ENCODE results near the gene NCAPH2. TPM values are rescaled to one million over a fixed set of nuclear protein-coding genes. Genes with fewer than 3 reads are reported as not detected.
"Not testable (repeated sequence)": the region's sequence is repeated elsewhere in the genome, so short reads cannot be mapped to it uniquely, and the experiment has no call there.

Gene NCAPH2
- total and polyA plus RNA-seq, 7 donors = 19.2 to 26.3 (median 22.0) TPM

DNA sequence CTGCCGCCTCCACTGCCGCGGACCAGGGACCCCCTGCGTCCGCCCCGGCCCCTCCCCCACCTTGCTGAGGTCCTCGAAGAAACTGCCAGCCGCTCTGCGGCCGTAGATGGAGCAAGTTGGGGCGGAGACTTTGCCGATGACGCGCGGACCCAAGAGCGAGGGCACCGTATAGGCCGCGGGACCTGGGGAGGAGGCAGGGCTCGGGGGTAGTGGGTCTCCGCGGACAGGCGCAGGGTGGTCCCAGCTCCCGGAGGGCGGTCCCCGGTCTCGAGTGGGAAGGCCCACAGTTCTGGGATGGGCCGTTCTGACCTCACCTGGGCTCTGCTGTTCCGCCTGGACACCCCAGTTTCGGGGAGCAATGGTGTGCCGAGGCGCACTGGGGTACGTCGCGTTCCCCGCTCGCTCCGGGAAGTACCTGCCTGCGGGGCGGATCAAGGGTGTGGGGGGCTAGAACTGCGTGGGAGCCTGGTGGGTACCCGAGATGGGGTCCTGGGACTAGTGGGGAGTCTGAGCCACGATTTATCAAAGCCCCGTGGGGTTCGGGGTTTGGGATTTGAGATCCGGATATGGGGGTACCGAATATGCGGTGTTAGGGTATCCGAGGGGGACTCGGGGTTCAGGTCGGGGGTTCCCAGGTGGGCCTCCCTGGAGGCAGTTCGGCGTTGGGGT lies 23.0 kb downstream of the NCAPH2 start:
- TF ChIP-seq, protein P1, sequence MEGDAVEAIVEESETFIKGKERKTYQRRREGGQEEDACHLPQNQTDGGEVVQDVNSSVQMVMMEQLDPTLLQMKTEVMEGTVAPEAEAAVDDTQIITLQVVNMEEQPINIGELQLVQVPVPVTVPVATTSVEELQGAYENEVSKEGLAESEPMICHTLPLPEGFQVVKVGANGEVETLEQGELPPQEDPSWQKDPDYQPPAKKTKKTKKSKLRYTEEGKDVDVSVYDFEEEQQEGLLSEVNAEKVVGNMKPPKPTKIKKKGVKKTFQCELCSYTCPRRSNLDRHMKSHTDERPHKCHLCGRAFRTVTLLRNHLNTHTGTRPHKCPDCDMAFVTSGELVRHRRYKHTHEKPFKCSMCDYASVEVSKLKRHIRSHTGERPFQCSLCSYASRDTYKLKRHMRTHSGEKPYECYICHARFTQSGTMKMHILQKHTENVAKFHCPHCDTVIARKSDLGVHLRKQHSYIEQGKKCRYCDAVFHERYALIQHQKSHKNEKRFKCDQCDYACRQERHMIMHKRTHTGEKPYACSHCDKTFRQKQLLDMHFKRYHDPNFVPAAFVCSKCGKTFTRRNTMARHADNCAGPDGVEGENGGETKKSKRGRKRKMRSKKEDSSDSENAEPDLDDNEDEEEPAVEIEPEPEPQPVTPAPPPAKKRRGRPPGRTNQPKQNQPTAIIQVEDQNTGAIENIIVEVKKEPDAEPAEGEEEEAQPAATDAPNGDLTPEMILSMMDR (IDR thresholded peaks at IDR 0.05) = no peak
- H3K27me3 ChIP-seq (ENCODE audit: insufficient read depth in 3 of 3, low read length in 2 of 3) = peaks cover 0 to 69% (median 25%) of the 10 kb centered on the region in 3 donors
- peak overlapping the region; percentile 79 for H3K27ac ChIP-seq
- no peaks in the 10 kb centered on the region for H3K36me3 ChIP-seq (ENCODE audit: insufficient read depth in 1 of 2, low read depth in 1 of 2)
- 2 to 4% (median 4%) methylated on average over 43 to 53 of the region's 53 CpGs for WGBS, 3 donors
- H3K9me3 ChIP-seq = no peaks in the 10 kb centered on the region
- DNase-seq (peak; percentile 85 to 93), ATAC-seq (peak; percentile 36 to 62 (median 40))
- H3K4me1 ChIP-seq = peaks cover 22% of the 10 kb centered on the region
- peak overlapping the region; percentile 69 for H3K4me3 ChIP-seq
- intact Hi-C loops (cut with DNase I) = loop anchor here in 1 of 2 donors (5.0 kb wide), 1 partner anchor 91 kb away; no protein-coding TSS in a partner anchor

DNA sequence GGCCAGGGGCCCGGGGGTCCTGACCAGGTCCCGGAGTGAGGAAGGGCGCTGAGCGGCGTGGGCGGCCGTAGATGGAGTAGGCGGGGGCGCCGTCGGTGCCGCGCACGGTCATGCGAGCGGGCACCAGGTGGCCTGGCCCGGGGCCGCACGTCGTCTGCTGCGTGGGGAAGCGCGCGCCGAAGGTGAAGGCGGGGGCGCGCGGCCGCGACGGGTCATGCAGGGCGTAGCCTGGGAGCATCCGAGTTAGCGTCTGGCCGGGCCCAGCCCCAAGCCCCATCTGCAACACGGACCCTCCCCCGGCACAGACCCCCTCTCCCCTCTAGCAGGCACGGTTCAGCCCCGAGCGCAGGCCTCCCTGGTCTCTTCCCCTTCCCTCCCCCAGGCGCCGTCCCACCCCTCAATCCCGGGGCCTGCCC lies 23.5 kb downstream of the NCAPH2 start:
- Histone ChIP-seq H3K4me3 (peak overlapping the region; percentile 69), H3K27me3 (ENCODE audit: insufficient read depth in 3 of 3, low read length in 2 of 3) (peaks cover 0 to 71% (median 27%) of the 10 kb centered on the region in 3 donors), H3K9me3 (no peaks in the 10 kb centered on the region), H3K36me3 (ENCODE audit: insufficient read depth in 1 of 2, low read depth in 1 of 2) (no peaks in the 10 kb centered on the region), H3K27ac (peak overlapping the region; percentile 79), H3K4me1 (peaks cover 22% of the 10 kb centered on the region)
- DNase-seq (peak; percentile 69 to 75), ATAC-seq (peak; percentile 13 to 46 (median 20))
- 1% methylated on average over 30 to 44 of the region's 44 CpGs for WGBS, 3 donors
- TF ChIP-seq, protein P1 (IDR thresholded peaks at IDR 0.05) = no peak
- intact Hi-C loops (cut with DNase I) = loop anchor here in 1 of 2 donors (5.0 kb wide), 1 partner anchor 91 kb away; no protein-coding TSS in a partner anchor

DNA sequence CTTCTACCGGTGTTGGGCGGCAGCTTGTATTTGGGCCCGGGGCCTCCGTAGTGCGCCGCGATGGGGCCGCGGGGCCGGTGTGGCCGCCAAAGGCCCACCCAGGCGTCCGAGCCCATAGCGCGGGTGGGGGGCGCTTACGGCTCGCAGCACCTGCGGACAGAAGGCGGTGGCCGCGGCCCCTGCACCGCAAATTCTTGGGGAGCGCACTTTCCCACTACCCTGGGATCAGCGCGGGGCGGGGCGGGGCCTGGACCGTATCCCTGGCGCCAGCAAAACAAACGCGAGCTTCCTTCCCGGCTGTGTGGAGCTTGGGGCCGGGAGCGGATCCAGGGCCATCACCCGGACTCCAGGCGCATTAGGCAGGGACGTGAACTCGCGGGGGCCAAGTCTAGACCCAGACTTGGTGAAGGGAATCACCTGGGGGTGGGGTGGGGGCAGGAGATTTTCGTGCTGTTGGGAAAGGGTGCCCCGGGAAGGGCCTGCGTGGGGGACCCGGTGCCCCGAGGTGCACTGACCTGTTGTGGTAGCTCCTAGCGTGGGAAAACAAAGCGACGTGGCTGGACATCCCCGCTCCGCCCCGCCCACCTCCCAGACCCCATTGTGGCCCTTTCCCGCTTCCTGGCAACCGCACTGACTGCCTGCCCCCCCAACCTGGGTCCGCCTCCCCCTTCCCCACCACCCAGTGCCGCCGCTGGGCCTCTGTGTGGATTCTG lies 24.1 kb downstream of the NCAPH2 start:
- Histone ChIP-seq H3K27me3 (ENCODE audit: insufficient read depth in 3 of 3, low read length in 2 of 3) (peaks cover 0 to 71% (median 27%) of the 10 kb centered on the region in 3 donors), H3K27ac (peak overlapping the region; percentile 79), H3K4me3 (peak overlapping the region; percentile 69), H3K36me3 (ENCODE audit: insufficient read depth in 1 of 2, low read depth in 1 of 2) (no peaks in the 10 kb centered on the region), H3K9me3 (no peaks in the 10 kb centered on the region), H3K4me1 (peaks cover 22% of the 10 kb centered on the region)
- DNase-seq = peak; percentile 84 to 88
- WGBS, 3 donors = 2 to 3% (median 3%) methylated on average over 55 to 56 of the region's 56 CpGs
- TF ChIP-seq, protein P1 (IDR thresholded peaks at IDR 0.05) = no peak
- intact Hi-C loops (cut with DNase I) = loop anchor here in 1 of 2 donors (5.0 kb wide), 1 partner anchor 90 kb away; no protein-coding TSS in a partner anchor
- peak; percentile 23 to 54 (median 40) for ATAC-seq

DNA sequence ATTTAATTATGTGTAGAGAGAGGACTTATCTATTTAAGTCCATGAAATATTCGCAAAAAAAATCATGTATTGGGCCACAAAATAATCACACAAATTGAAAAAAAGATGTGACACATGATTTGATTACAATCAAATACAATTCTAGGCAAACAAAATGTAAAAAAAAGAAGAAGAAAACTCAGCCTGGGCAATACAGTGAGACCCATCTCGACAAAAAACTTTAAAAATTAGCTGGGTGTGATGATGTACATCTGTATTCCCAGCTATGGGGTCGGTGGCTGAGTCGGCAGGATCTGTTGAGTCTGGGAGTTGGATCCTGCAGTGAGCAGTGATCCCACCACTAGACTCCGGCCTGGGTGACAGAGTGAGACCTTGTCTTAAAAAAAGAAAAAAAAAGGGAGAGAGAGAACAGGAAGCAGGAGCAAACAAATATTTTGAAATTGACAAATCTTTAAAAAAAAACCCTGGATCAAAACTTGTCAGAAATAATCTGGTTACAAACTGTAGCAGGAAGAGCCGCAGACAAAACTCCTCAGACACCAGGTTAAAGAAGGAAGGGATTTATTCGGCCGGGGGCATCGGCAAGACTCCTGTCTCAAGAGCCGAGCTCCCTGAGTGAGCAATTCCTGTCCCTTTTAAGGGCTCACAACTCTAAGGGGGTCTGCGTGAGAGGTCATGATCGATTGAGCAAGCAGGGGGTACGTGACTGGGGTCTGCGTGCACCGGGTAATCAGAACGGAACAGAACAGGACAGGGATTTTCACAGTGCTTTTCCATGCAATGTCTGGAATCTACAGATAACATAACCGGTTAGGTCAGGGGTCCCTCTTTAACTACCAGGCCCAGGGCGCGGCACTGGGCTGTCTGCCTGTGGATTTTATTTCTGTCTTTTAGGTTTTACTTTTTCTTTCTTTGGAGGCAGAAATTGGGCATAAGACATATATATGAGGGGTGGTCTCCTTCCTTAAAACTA lies 25.1 kb downstream of the NCAPH2 start:
- 77 to 83% (median 77%) methylated on average over 19 of the region's 19 CpGs for WGBS, 3 donors
- no peaks in the 10 kb centered on the region for H3K9me3 ChIP-seq
- H3K27ac ChIP-seq = peak overlapping the region; percentile 79
- peaks cover 19% of the 10 kb centered on the region for H3K4me1 ChIP-seq
- ATAC-seq (no peak), DNase-seq (no peak)
- intact Hi-C loops (cut with DNase I) = loop anchor here in 1 of 2 donors (5.0 kb wide), 1 partner anchor 89 kb away; no protein-coding TSS in a partner anchor
- TF ChIP-seq, protein P1 (IDR thresholded peaks at IDR 0.05) = no peak
- H3K4me3 ChIP-seq = peak overlapping the region; percentile 69
- H3K36me3 ChIP-seq (ENCODE audit: insufficient read depth in 1 of 2, low read depth in 1 of 2) = no peaks in the 10 kb centered on the region
- H3K27me3 ChIP-seq (ENCODE audit: insufficient read depth in 3 of 3, low read length in 2 of 3) = peaks cover 0 to 74% (median 27%) of the 10 kb centered on the region in 3 donors

DNA sequence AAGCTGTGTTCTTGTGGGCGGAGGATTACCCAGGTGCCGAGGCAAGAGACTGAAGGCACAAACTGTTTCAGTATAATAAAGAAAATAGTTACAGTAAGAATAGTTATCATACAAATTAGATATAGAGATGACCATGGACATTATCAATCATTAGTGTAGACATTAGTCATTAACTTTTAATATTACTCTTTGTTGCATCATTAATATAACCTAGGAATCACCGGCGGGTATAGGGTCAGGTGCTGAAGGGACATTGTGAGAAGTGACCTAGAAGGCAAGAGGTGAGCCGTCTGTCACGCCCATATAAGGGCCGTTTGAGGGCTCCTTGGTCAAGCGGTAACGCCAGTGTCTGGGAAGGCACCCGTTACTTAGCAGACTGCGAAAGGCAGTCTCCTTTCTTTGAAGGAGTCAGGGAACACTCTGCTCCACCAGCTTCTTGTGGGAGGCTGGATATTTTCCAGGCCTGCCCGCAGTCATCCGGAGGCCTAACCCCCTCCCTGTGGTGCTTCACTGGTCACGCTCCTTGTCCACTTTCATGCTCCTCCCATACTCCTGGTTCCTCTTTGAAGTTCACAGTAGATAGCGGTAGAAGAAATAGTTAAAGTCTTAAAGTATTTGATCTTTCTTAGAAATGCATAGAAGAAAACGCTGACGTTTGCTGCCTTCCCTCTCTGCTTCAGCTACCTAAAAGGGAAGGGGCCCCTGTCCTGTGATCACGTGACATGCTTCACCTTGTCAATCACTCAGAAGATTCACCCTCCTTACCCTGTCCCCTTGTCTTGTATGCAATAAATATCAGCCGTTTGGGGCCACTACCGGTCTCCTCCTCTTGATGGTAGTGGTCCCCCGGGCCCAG lies 26.1 kb downstream of the NCAPH2 start:
- 48 to 59% (median 51%) methylated on average over 21 of the region's 21 CpGs for WGBS, 3 donors
- intact Hi-C loops (cut with DNase I) = loop anchor here in 1 of 2 donors (5.0 kb wide), 1 partner anchor 88 kb away; no protein-coding TSS in a partner anchor
- H3K4me1 ChIP-seq = peaks cover 18% of the 10 kb centered on the region
- H3K4me3 ChIP-seq; H3K9me3 ChIP-seq; H3K36me3 ChIP-seq (ENCODE audit: insufficient read depth in 1 of 2, low read depth in 1 of 2); H3K27ac ChIP-seq; ATAC-seq: not testable (repeated sequence)
- peaks cover 0 to 70% (median 25%) of the 10 kb centered on the region in 3 donors for H3K27me3 ChIP-seq (ENCODE audit: insufficient read depth in 3 of 3, low read length in 2 of 3)
- peak in 1 of 2 donors; percentile 60 for DNase-seq

All from psoas muscle (tissue), 8 donors.